GM12875 (cell line): Measurements from ENCODE around the gene ANLN.

Experiments used
- H3K4me3 ChIP-seq: one replicate; pipeline ENCODE4 v1.5.1; 2011; ENCODE audit warnings: low read depth, low read length, control low read depth
- CTCF ChIP-seq: IDR thresholded peaks from 2 replicates; pipeline ENCODE4 v1.5.1; 2011; ENCODE audit warnings: low read depth, mild to moderate bottlenecking, control low read depth, inconsistent platforms, low read length, moderate library complexity, borderline replicate concordance; ENCODE audit not compliant: insufficient read depth

Gene ANLN

GRCh38 chr7:36389371-36390198 lies at the start of gene ANLN:
Gene ANLN, plus strand, starts transcription at chr7:36389862. Its CDS starts 165 bp downstream, at chr7:36390027.
- no peak for TF ChIP-seq CTCF
- peak within 1 kb of the TSS; percentile 92 for H3K4me3 ChIP-seq

DNA sequence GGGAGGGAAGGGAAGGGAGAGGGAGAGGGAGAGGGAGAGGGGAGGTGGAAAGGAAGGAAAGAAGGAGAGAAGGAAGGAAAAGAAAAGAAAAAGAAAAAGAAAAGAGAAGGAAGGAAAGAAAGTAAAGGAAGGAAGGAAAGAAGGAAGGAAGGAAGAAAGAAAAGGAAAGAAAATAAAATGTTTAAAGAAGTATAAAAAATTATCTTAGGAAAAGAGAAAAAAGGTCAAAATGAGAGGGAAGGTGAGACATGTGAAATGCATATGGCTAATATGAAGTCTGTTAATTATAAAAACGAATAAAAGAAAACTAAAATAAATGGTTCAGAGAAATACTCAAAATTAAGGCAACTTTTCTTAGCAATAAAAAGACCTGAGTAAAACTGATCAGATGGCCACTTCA lies 46.1 kb upstream of the ANLN start:
- no peak for TF ChIP-seq CTCF
- no peak overlapping the region for H3K4me3 ChIP-seq

- no peak overlapping the region for H3K4me3 ChIP-seq
These were observed 45.0 kb upstream of the ANLN start for GRCh38 chr7:36344622-36345021.

GRCh38 chr7:36346260-36346831 lies 43.3 kb upstream of the ANLN start:
- no peak for TF ChIP-seq CTCF
- no peak overlapping the region for H3K4me3 ChIP-seq

More at GRCh38 chr7:36344622-36345021, 45.0 kb upstream of the ANLN start:
- no peak for TF ChIP-seq CTCF

DNA sequence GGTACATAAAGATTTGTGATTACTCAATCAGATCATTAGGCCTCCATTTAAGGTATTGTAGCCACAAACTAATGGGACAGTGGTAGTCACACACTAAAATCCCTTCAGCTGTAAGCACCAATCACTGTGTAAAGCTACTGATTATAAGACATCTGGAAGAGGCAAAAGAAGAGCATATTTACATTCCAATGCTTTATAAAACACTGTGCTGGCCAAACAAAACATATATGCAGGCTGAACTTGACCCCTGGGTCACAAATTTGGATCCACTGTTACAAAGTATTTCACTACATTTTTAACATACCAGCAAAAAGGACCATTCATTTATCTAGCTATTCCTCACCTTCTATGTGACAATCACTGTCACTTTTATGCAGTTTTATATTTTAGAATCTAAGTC lies 41.4 kb upstream of the ANLN start:
- no peak for TF ChIP-seq CTCF
- no peak overlapping the region for H3K4me3 ChIP-seq

DNA sequence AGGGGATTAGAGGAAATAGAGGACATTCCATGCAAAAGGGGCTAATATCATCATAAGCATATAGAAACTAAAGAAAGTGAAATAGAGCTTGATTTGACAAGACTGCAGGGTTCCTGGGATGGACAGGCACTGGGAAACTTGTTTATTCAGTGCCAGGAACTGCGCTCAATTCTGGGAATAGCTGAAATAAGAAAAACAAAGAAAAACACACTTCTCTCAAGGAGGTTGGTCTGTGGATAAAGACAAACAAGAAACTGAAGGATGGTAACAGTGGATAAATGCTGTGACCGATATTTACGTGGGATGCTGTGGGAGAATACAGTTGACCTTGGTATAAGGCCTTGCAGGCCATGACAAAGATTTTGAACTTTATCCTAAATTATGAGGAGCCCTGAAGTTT lies 40.9 kb upstream of the ANLN start:
- H3K4me3 ChIP-seq = no peak overlapping the region
- no peak for TF ChIP-seq CTCF

- no peak overlapping the region for H3K4me3 ChIP-seq
- TF ChIP-seq CTCF = no peak
These were observed 40.0 kb upstream of the ANLN start for GRCh38 chr7:36349626-36350025.
